HG03520 (cell line): ENCODE measurements around the gene ELP2.
"Not testable (repeated sequence)": the region's sequence is repeated elsewhere in the genome, so short reads cannot be mapped to it uniquely, and the experiment has no call there.

Source experiments
- ATAC-seq: cut with Tn5 transposase; IDR thresholded peaks from one replicate; pipeline ENCODE4 v1.9.1; 2021; ENCODE audit warnings: mild to moderate bottlenecking, moderate library complexity; ENCODE audit not compliant: unreplicated experiment

The ELP2 gene

GRCh38 chr18:36116771-36117170 is 12.9 kb upstream of the ELP2 start:
- not testable (repeated sequence) for ATAC-seq

GRCh38 chr18:36120297-36120696 is 9.4 kb upstream of the ELP2 start:
- ATAC-seq: no peak

GRCh38 chr18:36124841-36125240 is 4.9 kb upstream of the ELP2 start:
- ATAC-seq: no peak

- no peak for ATAC-seq
Observed at GRCh38 chr18:36126668-36127067, 3.0 kb upstream of the ELP2 start.

GRCh38 chr18:36127836-36128529 is 1.7 kb upstream of the ELP2 start:
- ATAC-seq: no peak

- no peak for ATAC-seq
Observed at GRCh38 chr18:36128530-36128870, 1.2 kb upstream of the ELP2 start.

GRCh38 chr18:36128907-36129299 is 796 bp upstream of the ELP2 start:
- ATAC-seq: no peak

GRCh38 chr18:36130039-36130831 is 536 bp downstream of the ELP2 start:
- ATAC-seq: peak; percentile 28

- no peak for ATAC-seq
Observed at GRCh38 chr18:36130883-36131653, 1.4 kb downstream of the ELP2 start.

GRCh38 chr18:36131692-36132483 is 2.2 kb downstream of the ELP2 start:
- no peak for ATAC-seq

- ATAC-seq: no peak
Observed at GRCh38 chr18:36132756-36133155, 3.1 kb downstream of the ELP2 start.

GRCh38 chr18:36135264-36135663 is 5.6 kb downstream of the ELP2 start:
- ATAC-seq: no peak

GRCh38 chr18:36139245-36139644 is 9.5 kb downstream of the ELP2 start:
- ATAC-seq: no peak

GRCh38 chr18:36141576-36141975 is 11.9 kb downstream of the ELP2 start:
- no peak for ATAC-seq

- no peak for ATAC-seq
Observed at GRCh38 chr18:36142751-36143150, 13.1 kb downstream of the ELP2 start.

- no peak for ATAC-seq
Observed at GRCh38 chr18:36143391-36143790, 13.7 kb downstream of the ELP2 start.

GRCh38 chr18:36149514-36150289 is 20.0 kb downstream of the ELP2 start:
- ATAC-seq: peak; percentile 92

GRCh38 chr18:36152781-36153180 is 23.1 kb downstream of the ELP2 start:
- ATAC-seq: no peak

- no peak for ATAC-seq
Observed at GRCh38 chr18:36153203-36153602, 23.5 kb downstream of the ELP2 start.

GRCh38 chr18:36153771-36154170 is 24.1 kb downstream of the ELP2 start:
- ATAC-seq: no peak
